Measurements from ENCODE around the gene TENM4. TPM values are rescaled to one million over a fixed set of nuclear protein-coding genes. Genes with fewer than 3 reads are reported as not detected.

Gene TENM4
- total RNA-seq, 2 donors from 2014 or later = 68.2 to 130 TPM

GRCh38 chr11:79110796-79111195 lies 330.0 kb downstream of the TENM4 start:
- Histone ChIP-seq H3K9ac (ENCODE audit: extremely low read depth, low read length, poor library complexity, severe bottlenecking) (no peak overlapping the region), H3K9me3 (ENCODE audit: control insufficient read depth, low read length) (no peaks in the 10 kb centered on the region), H3K4me3 (ENCODE audit: low read length) (no peak overlapping the region), H3K27ac (ENCODE audit: low read depth, low read length) (no peak overlapping the region), H3K4me1 (ENCODE audit: control insufficient read depth, insufficient read depth, low read length) (no peaks in the 10 kb centered on the region), H3K27me3 (ENCODE audit: control insufficient read depth, insufficient read depth, low read length, poor library complexity, severe bottlenecking) (no peaks in the 10 kb centered on the region), H3K36me3 (ENCODE audit: control insufficient read depth, insufficient read depth, low read length) (no peaks in the 10 kb centered on the region)
- TF ChIP-seq, protein P1, sequence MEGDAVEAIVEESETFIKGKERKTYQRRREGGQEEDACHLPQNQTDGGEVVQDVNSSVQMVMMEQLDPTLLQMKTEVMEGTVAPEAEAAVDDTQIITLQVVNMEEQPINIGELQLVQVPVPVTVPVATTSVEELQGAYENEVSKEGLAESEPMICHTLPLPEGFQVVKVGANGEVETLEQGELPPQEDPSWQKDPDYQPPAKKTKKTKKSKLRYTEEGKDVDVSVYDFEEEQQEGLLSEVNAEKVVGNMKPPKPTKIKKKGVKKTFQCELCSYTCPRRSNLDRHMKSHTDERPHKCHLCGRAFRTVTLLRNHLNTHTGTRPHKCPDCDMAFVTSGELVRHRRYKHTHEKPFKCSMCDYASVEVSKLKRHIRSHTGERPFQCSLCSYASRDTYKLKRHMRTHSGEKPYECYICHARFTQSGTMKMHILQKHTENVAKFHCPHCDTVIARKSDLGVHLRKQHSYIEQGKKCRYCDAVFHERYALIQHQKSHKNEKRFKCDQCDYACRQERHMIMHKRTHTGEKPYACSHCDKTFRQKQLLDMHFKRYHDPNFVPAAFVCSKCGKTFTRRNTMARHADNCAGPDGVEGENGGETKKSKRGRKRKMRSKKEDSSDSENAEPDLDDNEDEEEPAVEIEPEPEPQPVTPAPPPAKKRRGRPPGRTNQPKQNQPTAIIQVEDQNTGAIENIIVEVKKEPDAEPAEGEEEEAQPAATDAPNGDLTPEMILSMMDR (conservative IDR thresholded peaks at IDR 0.05) = no peak
- peaks cover 16% of the 10 kb centered on the region for H3K36me3 Mint-ChIP-seq (ENCODE audit: low read depth)
- no peak overlapping the region for H3K4me3 Mint-ChIP-seq
- WGBS, 2 experiments (ENCODE audit: insufficient coverage in 1 of 2, insufficient read length in 1 of 2) = 89 to 91% methylated on average over 3 to 5 of the region's 5 CpGs
- H3K27ac Mint-ChIP-seq = no peak overlapping the region
- no peak for DNase-seq
- H3K4me1 Mint-ChIP-seq = peaks cover 10% of the 10 kb centered on the region
- H3K9me3 Mint-ChIP-seq = no peaks in the 10 kb centered on the region
- H3K27me3 Mint-ChIP-seq (ENCODE audit: insufficient read depth) = no peaks in the 10 kb centered on the region

DNA sequence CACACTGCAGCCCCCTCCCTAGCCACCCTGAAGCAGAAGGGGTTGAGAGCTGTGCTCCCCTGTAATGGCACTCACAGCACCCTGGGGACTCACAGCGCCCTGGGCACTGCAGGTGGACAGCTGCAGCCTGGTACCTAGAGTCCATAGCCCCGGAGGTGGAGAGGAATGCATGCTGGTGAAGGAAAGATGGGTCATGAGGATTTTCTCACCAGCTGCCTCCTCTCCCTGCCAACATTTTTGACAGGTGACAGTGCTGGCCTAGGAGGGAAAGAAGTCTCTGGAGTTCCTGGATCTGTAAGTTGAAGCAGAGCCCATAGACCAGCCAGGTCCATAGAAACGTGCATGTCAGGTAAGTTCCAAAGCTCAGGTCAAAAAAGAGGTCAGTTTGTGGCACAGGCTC lies 330.5 kb downstream of the TENM4 start:
- Mint-ChIP-seq H3K27ac (no peak overlapping the region), H3K4me3 (no peak overlapping the region), H3K9me3 (no peaks in the 10 kb centered on the region), H3K4me1 (peaks cover 10% of the 10 kb centered on the region), H3K36me3 (ENCODE audit: low read depth) (peaks cover 11% of the 10 kb centered on the region), H3K27me3 (ENCODE audit: insufficient read depth) (no peaks in the 10 kb centered on the region)
- no peak for DNase-seq
- no peak overlapping the region for H3K4me3 ChIP-seq (ENCODE audit: low read length)
- H3K4me1 ChIP-seq (ENCODE audit: control insufficient read depth, insufficient read depth, low read length) = no peaks in the 10 kb centered on the region
- H3K9ac ChIP-seq (ENCODE audit: extremely low read depth, low read length, poor library complexity, severe bottlenecking) = no peak overlapping the region
- H3K27ac ChIP-seq (ENCODE audit: low read depth, low read length) = no peak overlapping the region
- 88 to 93% methylated on average over 2 to 3 of the region's 3 CpGs for WGBS, 2 experiments (ENCODE audit: insufficient coverage in 1 of 2, insufficient read length in 1 of 2)
- H3K27me3 ChIP-seq (ENCODE audit: control insufficient read depth, insufficient read depth, low read length, poor library complexity, severe bottlenecking) = no peaks in the 10 kb centered on the region
- H3K9me3 ChIP-seq (ENCODE audit: control insufficient read depth, low read length) = no peaks in the 10 kb centered on the region
- TF ChIP-seq, protein P1 (conservative IDR thresholded peaks at IDR 0.05) = no peak
- no peaks in the 10 kb centered on the region for H3K36me3 ChIP-seq (ENCODE audit: control insufficient read depth, insufficient read depth, low read length)

DNA sequence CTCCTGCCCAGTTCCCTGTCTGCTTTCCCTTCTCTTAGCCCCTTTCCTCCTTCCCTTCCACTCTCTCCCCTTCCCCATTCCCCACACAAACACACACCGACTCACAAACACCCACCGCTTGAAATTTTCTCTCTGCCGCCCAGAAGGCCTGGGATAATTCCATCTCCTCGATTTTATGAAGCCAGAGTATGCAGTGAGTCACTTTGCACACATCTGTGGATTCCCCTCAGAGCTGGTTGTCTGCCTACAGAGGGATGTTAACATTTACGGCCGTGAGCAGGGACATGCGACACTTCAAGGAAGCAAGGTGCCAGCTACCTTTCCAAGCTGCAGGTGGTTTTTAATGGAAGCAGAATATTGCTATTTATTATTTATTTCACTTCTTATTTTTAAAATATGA lies 332.0 kb downstream of the TENM4 start:
- H3K4me3 Mint-ChIP-seq = no peak overlapping the region
- H3K36me3 Mint-ChIP-seq (ENCODE audit: low read depth) = peaks cover 5% of the 10 kb centered on the region
- no peaks in the 10 kb centered on the region for H3K4me1 ChIP-seq (ENCODE audit: control insufficient read depth, insufficient read depth, low read length)
- no peaks in the 10 kb centered on the region for H3K9me3 ChIP-seq (ENCODE audit: control insufficient read depth, low read length)
- peaks cover 8% of the 10 kb centered on the region for H3K4me1 Mint-ChIP-seq
- H3K27ac ChIP-seq (ENCODE audit: low read depth, low read length) = no peak overlapping the region
- H3K27me3 ChIP-seq (ENCODE audit: control insufficient read depth, insufficient read depth, low read length, poor library complexity, severe bottlenecking) = no peaks in the 10 kb centered on the region
- H3K36me3 ChIP-seq (ENCODE audit: control insufficient read depth, insufficient read depth, low read length) = no peaks in the 10 kb centered on the region
- TF ChIP-seq, protein P1 (conservative IDR thresholded peaks at IDR 0.05) = no peak
- WGBS, 2 experiments (ENCODE audit: insufficient coverage in 1 of 2, insufficient read length in 1 of 2) = 79 to 85% methylated on average over 7 of the region's 7 CpGs
- no peak overlapping the region for H3K9ac ChIP-seq (ENCODE audit: extremely low read depth, low read length, poor library complexity, severe bottlenecking)
- no peaks in the 10 kb centered on the region for H3K27me3 Mint-ChIP-seq (ENCODE audit: insufficient read depth)
- no peak for DNase-seq
- no peak overlapping the region for H3K4me3 ChIP-seq (ENCODE audit: low read length)
- H3K27ac Mint-ChIP-seq = no peak overlapping the region
- no peaks in the 10 kb centered on the region for H3K9me3 Mint-ChIP-seq

Measured in endodermal cell (in vitro differentiated cells).